ENCODE measurements around the gene VAV2. TPM values are rescaled to one million over a fixed set of nuclear protein-coding genes. Genes with fewer than 3 reads are reported as not detected.
A peak's percentile ranks its signal among the peaks of the same experiment; 100 is the strongest.

The VAV2 gene
- total and polyA plus RNA-seq, 2 of the 4 experiments (the other 2 are of a cell fraction) = 10.8 to 13.4 TPM

DNA sequence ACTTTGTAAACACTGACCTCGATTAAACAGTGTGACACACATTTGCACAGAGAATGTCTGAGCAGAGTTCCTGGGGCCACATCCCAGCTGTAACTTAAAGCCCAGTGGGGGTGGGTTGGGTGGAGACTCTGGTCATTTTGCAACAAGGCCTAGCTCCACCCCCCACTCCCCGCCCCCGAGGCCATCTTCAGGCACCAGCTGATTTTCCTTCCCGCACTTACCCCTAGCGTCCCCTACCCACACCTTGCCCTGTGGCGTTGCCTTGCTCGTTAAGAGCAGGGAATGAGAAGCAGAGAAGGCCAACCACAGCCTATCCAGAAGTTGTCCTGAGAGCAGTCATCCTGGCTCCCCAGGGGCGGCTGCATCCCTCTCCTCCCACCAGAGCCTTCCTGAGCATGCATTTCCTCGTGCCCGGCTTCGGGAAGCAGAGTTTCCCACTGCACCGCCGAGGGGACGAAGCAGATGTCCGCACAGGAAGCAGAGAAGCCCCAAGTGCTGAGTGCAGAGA is 152.2 kb downstream of the VAV2 start:
- Histone ChIP-seq H2BK120ac (ENCODE audit: low read depth, low read length) (no peak overlapping the region), H3K4me1 (ENCODE audit: control insufficient read depth, insufficient read depth, low read length) (peaks cover 6% of the 10 kb centered on the region), H2BK5ac (ENCODE audit: low read depth, low read length, poor library complexity, severe bottlenecking) (no peak overlapping the region), H3K4me3 (ENCODE audit: insufficient read depth, low read depth, low read length) (no peak overlapping the region), H3K9me3 (ENCODE audit: control insufficient read depth, insufficient read depth, low read length) (no peaks in the 10 kb centered on the region), H2AK9ac (replicated peaks; ENCODE audit: low read depth, low read length, poor library complexity) (peak overlapping the region; percentile 62), H2BK20ac (ENCODE audit: low read depth, low read length) (no peak overlapping the region), H3K9ac (ENCODE audit: low read depth, low read length) (no peak overlapping the region), H3K56ac (ENCODE audit: extremely low read depth, insufficient read depth, low read length) (no peak overlapping the region), H4K91ac (ENCODE audit: insufficient read depth, low read depth, low read length) (no peak overlapping the region), H2AFZ (replicated peaks; ENCODE audit: low read length, poor library complexity) (peak overlapping the region; percentile 15), H2AK5ac (ENCODE audit: low read depth, low read length) (0 out of 2 replicates have a peak overlapping the region, but pooled peaks have one; percentile 6), H3K4ac (ENCODE audit: low read depth, low read length) (peak overlapping the region; percentile 62; the same call in 1 of the 2 replicates), H3K27ac (ENCODE audit: insufficient read depth, low read length) (peak overlapping the region; percentile 33; the same call in 1 of the 2 replicates), H3K4me2 (ENCODE audit: low read depth, low read length) (peak overlapping the region; percentile 68), H4K20me1 (ENCODE audit: insufficient read depth, low read length) (peaks cover 35% of the 10 kb centered on the region), H3K79me1 (ENCODE audit: low read depth in 1 of 2, low read length in 2 of 2) (peaks cover 27 to 72% of the 10 kb centered on the region in 2 experiments), H4K8ac (ENCODE audit: low read depth in 2 of 2, low read length in 2 of 2) (peak overlapping the region in 1 of 2 experiments; percentile 7; a peak in 1 of 4 replicates), H3K27me3 (ENCODE audit: control insufficient read depth, insufficient read depth, low read length) (no peaks in the 10 kb centered on the region), H3K23ac (ENCODE audit: low read depth, low read length) (no peak overlapping the region), H3K36me3 (ENCODE audit: control insufficient read depth, insufficient read depth, low read length) (no peaks in the 10 kb centered on the region), H4K5ac (ENCODE audit: low read depth, low read length) (0 out of 2 replicates have a peak overlapping the region, but pooled peaks have one; percentile 33), H3K18ac (ENCODE audit: low read depth, low read length) (no peak overlapping the region), H2BK15ac (ENCODE audit: low read depth, low read length) (no peak overlapping the region), H3K9me1 (ENCODE audit: insufficient read depth, low read length) (peaks cover 6% of the 10 kb centered on the region; the same call in 1 of the 2 replicates), H3K14ac (replicated peaks; ENCODE audit: low read depth, low read length) (no peak overlapping the region)
- in situ Hi-C loops (cut with MboI; ENCODE audit: low sequenced_read_pairs) = no loop called here
- TF ChIP-seq CEBPB (IDR thresholded peaks at IDR 0.05; ENCODE audit: low read depth, low read length) (peak; percentile 62), CHD1 (IDR thresholded peaks at IDR 0.05; ENCODE audit: low read depth, low read length) (no peak), MAZ (IDR thresholded peaks at IDR 0.05; ENCODE audit: borderline replicate concordance, low read depth, low read length) (peak; percentile 43; the same call in 1 of the 2 replicates), POLR2A (IDR thresholded peaks at IDR 0.05; ENCODE audit: low read depth, low read length) (no peak), MXI1 (IDR thresholded peaks at IDR 0.05; ENCODE audit: borderline replicate concordance, low read depth, low read length) (no peak), SMC3 (IDR thresholded peaks at IDR 0.05; ENCODE audit: low read depth, low read length) (no peak), BHLHE40 (IDR thresholded peaks at IDR 0.05; ENCODE audit: low read depth, low read length) (no peak), RCOR1 (IDR thresholded peaks at IDR 0.05; ENCODE audit: insufficient replicate concordance, low read length) (no peak), RAD21 (IDR thresholded peaks at IDR 0.05; ENCODE audit: low read length) (no peak), NFE2L2 (IDR thresholded peaks at IDR 0.05; ENCODE audit: low read depth, low read length) (no peak), MAFK (IDR thresholded peaks at IDR 0.05; ENCODE audit: low read depth, low read length) (no peak), RFX5 (IDR thresholded peaks at IDR 0.05; ENCODE audit: low read depth, low read length) (no peak)
- TF ChIP-seq, protein P1, sequence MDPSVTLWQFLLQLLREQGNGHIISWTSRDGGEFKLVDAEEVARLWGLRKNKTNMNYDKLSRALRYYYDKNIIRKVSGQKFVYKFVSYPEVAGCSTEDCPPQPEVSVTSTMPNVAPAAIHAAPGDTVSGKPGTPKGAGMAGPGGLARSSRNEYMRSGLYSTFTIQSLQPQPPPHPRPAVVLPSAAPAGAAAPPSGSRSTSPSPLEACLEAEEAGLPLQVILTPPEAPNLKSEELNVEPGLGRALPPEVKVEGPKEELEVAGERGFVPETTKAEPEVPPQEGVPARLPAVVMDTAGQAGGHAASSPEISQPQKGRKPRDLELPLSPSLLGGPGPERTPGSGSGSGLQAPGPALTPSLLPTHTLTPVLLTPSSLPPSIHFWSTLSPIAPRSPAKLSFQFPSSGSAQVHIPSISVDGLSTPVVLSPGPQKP (IDR thresholded peaks at IDR 0.05; ENCODE audit: borderline replicate concordance, low read depth, low read length) = no peak
- TF ChIP-seq, protein P2, sequence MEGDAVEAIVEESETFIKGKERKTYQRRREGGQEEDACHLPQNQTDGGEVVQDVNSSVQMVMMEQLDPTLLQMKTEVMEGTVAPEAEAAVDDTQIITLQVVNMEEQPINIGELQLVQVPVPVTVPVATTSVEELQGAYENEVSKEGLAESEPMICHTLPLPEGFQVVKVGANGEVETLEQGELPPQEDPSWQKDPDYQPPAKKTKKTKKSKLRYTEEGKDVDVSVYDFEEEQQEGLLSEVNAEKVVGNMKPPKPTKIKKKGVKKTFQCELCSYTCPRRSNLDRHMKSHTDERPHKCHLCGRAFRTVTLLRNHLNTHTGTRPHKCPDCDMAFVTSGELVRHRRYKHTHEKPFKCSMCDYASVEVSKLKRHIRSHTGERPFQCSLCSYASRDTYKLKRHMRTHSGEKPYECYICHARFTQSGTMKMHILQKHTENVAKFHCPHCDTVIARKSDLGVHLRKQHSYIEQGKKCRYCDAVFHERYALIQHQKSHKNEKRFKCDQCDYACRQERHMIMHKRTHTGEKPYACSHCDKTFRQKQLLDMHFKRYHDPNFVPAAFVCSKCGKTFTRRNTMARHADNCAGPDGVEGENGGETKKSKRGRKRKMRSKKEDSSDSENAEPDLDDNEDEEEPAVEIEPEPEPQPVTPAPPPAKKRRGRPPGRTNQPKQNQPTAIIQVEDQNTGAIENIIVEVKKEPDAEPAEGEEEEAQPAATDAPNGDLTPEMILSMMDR (conservative IDR thresholded peaks at IDR 0.05; ENCODE audit: low read depth, low read length) = no peak
- ChIA-PET POLR2A (ENCODE audit: unreplicated experiment) (no interaction called here), CTCF (interaction anchor here (1.0 to 1.4 kb wide), 2 partner anchors 9 to 24 kb away, joined by 3 to 4 read pairs; no protein-coding TSS in a partner anchor)
- dilution Hi-C loops (cut with HindIII; ENCODE audit: low sequenced_read_pairs, unreplicated experiment) = no loop called here
- BruUV-seq (replicated peaks) = no TSS peak
- ATAC-seq (ENCODE audit: low read depth) (peak; percentile 91), DNase-seq (peak; percentile 44)
- intact Hi-C loops (cut with micrococcal nuclease) = no loop called here
- WGBS, 2 experiments (ENCODE audit: extremely low coverage in 2 of 2, insufficient read length in 1 of 2) = 31% methylated on average over 6 of the region's 15 CpGs; no CpG with 5 or more reads in 1 of the 2 experiments
